GM06990 (cell line): ENCODE measurements around the gene SH3PXD2A.
A peak's percentile ranks its signal among the peaks of the same experiment; 100 is the strongest.

Source experiments
- DNase-seq: peaks from one replicate; pipeline ENCODE4 v3.0.0-alpha.2; 2011; ENCODE audit not compliant: insufficient read length; ENCODE audit errors: extremely low read depth
- H3K27me3 ChIP-seq: replicated peaks from 2 replicates; pipeline ENCODE4 v1.6.0; 2011; ENCODE audit warnings: low read length; ENCODE audit not compliant: control insufficient read depth, insufficient read depth
- H3K36me3 ChIP-seq: 2 replicates; pipeline ENCODE4 v1.5.1; 2011; ENCODE audit warnings: low read length; ENCODE audit not compliant: control insufficient read depth, insufficient read depth
- H3K4me3 ChIP-seq: replicated peaks from 2 replicates; pipeline ENCODE4 v1.5.1; 2011; ENCODE audit warnings: low read depth, mild to moderate bottlenecking, control low read depth, low read length
- TF ChIP-seq, protein P1 (sequence below): IDR thresholded peaks from 2 replicates; pipeline ENCODE4 v1.5.1; 2011; ENCODE audit warnings: low read length, control low read depth, mild to moderate bottlenecking, inconsistent platforms; ENCODE audit not compliant: insufficient read depth, poor library complexity, severe bottlenecking

The SH3PXD2A gene

DNA sequence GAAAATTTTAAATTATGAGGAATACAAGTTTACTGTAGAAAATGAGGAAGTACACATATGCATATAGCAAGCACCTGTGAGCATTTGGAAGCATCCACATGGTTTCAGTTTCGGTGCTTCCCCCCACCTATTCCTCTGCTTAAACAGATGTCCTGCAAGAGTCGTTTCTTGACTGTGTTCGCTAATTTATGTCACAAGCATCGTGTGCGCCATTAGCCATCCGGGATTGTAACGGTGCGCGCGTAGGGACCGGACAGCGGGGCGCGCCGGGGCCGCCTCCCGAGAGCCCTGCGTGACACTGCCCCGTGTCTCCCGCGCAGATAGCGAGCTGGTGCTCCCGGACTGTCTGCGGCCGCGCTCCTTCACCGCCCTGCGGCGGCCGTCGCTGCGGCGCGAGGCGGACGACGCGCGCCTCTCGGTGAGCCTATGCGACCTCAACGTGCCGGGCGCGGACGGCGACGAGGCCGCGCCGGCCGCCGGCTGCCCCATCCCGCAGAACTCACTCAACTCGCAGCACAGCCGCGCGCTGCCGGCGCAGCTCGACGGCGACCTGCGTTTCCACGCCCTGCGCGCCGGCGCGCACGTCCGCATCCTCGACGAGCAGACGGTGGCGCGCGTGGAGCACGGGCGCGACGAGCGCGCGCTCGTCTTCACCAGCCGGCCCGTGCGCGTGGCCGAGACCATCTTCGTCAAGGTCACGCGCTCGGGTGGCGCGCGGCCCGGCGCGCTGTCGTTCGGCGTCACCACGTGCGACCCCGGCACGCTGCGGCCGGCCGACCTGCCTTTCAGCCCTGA is 271.0 kb downstream of the SH3PXD2A start:
- DNase-seq, result peak; percentile 43
- Histone ChIP-seq H3K27me3 (0 out of 2 replicates have a peak, but pooled peaks cover 1% of the 10 kb centered on the region), H3K36me3 (no peaks in the 10 kb centered on the region), H3K4me3 (no peak overlapping the region)
- TF ChIP-seq, protein P1, sequence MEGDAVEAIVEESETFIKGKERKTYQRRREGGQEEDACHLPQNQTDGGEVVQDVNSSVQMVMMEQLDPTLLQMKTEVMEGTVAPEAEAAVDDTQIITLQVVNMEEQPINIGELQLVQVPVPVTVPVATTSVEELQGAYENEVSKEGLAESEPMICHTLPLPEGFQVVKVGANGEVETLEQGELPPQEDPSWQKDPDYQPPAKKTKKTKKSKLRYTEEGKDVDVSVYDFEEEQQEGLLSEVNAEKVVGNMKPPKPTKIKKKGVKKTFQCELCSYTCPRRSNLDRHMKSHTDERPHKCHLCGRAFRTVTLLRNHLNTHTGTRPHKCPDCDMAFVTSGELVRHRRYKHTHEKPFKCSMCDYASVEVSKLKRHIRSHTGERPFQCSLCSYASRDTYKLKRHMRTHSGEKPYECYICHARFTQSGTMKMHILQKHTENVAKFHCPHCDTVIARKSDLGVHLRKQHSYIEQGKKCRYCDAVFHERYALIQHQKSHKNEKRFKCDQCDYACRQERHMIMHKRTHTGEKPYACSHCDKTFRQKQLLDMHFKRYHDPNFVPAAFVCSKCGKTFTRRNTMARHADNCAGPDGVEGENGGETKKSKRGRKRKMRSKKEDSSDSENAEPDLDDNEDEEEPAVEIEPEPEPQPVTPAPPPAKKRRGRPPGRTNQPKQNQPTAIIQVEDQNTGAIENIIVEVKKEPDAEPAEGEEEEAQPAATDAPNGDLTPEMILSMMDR, result no peak

DNA sequence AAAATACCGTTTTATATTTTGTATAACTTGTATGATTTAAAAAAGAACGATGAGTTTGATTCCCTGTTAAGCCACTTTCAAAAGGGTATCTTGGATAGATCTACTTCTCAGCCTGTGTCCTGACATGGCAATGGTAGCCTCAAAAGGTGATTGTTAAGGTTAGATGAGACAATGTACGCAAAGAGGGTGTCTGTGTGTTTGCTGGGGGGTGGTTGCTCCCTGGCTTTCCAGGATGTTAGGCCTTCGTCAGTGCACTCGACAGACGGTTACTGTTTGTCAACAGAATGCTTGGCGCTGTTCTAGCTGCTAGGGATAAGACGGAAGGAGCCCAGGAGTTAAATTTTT is 271.5 kb downstream of the SH3PXD2A start:
- TF ChIP-seq, protein P1, result no peak
- Histone ChIP-seq H3K4me3 (no peak overlapping the region), H3K27me3 (0 out of 2 replicates have a peak, but pooled peaks cover 1% of the 10 kb centered on the region), H3K36me3 (no peaks in the 10 kb centered on the region)
- DNase-seq, result no peak

DNA sequence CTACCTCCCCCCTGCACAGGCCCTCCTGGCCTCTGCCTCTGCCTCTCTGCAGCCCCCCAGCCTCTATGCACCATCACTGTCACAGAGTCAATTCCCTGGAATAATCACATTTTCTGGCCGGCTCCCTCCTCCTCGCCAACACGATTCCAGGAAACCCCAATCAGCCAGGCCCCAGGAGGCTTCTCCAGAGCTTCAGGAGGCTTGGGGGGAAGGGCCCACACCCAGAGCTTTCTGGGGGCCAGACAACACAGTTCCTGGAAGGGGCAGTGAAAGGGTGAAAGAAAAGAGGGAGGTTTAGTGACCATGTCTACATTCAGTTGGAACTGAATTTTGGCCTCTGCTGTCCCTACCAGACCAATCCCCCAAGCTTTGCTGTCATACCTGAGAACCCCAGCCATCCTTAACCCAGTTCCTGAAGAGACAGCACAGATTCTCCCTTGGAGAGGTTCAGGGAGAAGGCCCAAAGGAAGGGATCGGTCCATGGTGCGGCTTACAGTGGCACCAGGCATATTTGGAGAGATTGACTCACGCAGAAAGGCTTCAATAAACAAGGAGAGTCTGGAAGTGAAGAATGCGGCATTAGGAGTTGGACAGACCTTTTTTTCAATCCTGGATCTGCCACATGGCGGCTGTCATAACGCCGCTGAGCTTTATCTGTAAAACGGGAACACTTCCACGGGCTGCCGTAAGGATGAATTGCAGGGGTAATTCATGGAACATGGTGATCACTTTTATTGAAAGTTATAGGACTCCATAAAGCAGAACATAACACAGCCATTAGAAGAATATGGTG is 272.8 kb downstream of the SH3PXD2A start:
- TF ChIP-seq, protein P1, result no peak
- no peak overlapping the region for H3K4me3 ChIP-seq
- 0 out of 2 replicates have a peak, but pooled peaks cover 1% of the 10 kb centered on the region for H3K27me3 ChIP-seq
- no peaks in the 10 kb centered on the region for H3K36me3 ChIP-seq
- no peak for DNase-seq

DNA sequence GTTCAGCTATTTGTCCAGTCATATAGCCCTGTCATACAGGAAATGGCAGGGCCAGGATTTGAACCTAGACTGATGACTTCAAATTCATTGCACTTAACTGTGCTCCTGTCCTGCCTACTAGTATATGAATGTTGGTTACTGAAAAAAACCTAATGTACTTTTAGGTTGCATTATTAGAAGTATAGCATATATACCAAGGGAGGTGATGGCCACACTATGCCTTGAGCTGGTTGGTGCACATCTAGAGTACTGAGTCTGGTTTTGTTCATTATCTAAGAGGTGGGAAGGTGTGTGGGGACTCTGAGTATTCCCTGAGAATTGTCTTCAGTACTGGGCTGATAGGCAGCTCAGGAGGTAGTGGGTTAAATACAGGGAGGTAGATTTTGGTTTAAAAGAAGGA is 273.9 kb downstream of the SH3PXD2A start:
- Histone ChIP-seq H3K27me3 (peaks cover 1% of the 10 kb centered on the region; the same call in 1 of the 2 replicates), H3K4me3 (no peak overlapping the region), H3K36me3 (no peaks in the 10 kb centered on the region)
- TF ChIP-seq, protein P1, result no peak
- no peak for DNase-seq

DNA sequence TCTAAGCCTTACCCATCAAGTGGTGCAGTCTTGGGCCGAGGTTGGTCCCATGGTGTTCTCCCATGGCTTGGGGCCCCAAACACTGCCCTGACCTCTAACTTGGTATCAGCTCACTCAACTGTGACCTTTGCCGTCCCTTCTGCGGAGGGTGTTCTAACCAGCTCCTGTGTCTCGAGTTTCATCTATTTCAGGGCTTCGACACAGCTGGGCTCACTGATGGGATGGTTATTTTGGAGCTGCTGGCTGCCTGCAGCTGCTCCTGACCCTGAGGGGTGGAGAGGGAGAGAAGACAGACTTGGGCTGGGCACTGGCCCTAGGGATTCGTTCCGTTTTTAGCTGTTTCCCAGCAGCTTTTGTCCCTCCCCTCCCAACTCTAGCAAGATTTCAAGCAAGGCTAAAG is 274.9 kb downstream of the SH3PXD2A start:
- Histone ChIP-seq H3K4me3 (no peak overlapping the region), H3K36me3 (no peaks in the 10 kb centered on the region), H3K27me3 (peaks cover 1% of the 10 kb centered on the region; the same call in 1 of the 2 replicates)
- TF ChIP-seq, protein P1, result no peak
- DNase-seq, result no peak
